ENCODE results near the gene SFI1. TPM values are rescaled to one million over a fixed set of nuclear protein-coding genes. Genes with fewer than 3 reads are reported as not detected.

Gene SFI1
- total and polyA plus RNA-seq, 10 donors, result 36.7 to 110 (median 85.2) TPM

GRCh38 chr22:31630331-31631329 is 134.3 kb downstream of the SFI1 start:
- H3K4me1 ChIP-seq, result peaks cover 42 to 100% (median 77%) of the 10 kb centered on the region in 6 donors
- no peaks in the 10 kb centered on the region for H3K27me3 ChIP-seq (replicated peaks in 1 of 7)
- intact Hi-C loops (cut with DNase I; ENCODE audit: low total_unique reads), result loop anchor here (10.0 kb wide), 2 partner anchors 136 to 286 kb away; partner anchors contain the start of genes PATZ1 and SFI1
- DNase-seq, result peak; percentile 98
- H3K9me3 ChIP-seq, result no peaks in the 10 kb centered on the region
- peak overlapping the region; percentile 86 to 97 (median 94) for H3K27ac ChIP-seq
- H3K36me3 ChIP-seq, result peaks cover 0 to 61% (median under 1%) of the 10 kb centered on the region in 6 donors
- 1 to 3% (median 3%) methylated on average over 22 to 65 of the region's 65 CpGs for WGBS, 5 donors
- TF ChIP-seq POLR2A (IDR thresholded peaks at IDR 0.05), result peak in 1 of 3 donors; percentile 40
- TF ChIP-seq POLR2AphosphoS5 (IDR thresholded peaks at IDR 0.05), result peak; percentile 93 to 96 (median 94)
- peak in 4 of 11 experiments; percentile 8 to 25 (median 19) for TF ChIP-seq CTCF (IDR thresholded peaks at IDR 0.05 in 8 of 11, conservative IDR thresholded peaks at IDR 0.05 in 3 of 11)
- peak overlapping the region; percentile 34 to 78 (median 67) for H3K4me3 ChIP-seq

- TF ChIP-seq POLR2AphosphoS5 (IDR thresholded peaks at IDR 0.05), result no peak
- no peak for TF ChIP-seq POLR2A (IDR thresholded peaks at IDR 0.05)
- TF ChIP-seq CTCF (IDR thresholded peaks at IDR 0.05 in 8 of 11, conservative IDR thresholded peaks at IDR 0.05 in 3 of 11), result no peak
- Histone ChIP-seq H3K9me3 (no peaks in the 10 kb centered on the region), H3K4me1 (peaks cover 42 to 100% (median 72%) of the 10 kb centered on the region in 6 donors), H3K36me3 (peaks cover 0 to 53% (median 0%) of the 10 kb centered on the region in 6 donors), H3K27ac (peak overlapping the region; percentile 86 to 97 (median 94)), H3K4me3 (peak overlapping the region in 4 of 8 donors; percentile 62 to 78 (median 72)), H3K27me3 (replicated peaks in 1 of 7) (no peaks in the 10 kb centered on the region)
- intact Hi-C loops (cut with DNase I; ENCODE audit: low total_unique reads), result loop anchor here (10.0 kb wide), 2 partner anchors 137 to 287 kb away; partner anchors contain the start of genes PATZ1 and SFI1
- 69 to 86% (median 84%) methylated on average over 8 to 9 of the region's 9 CpGs for WGBS, 5 donors
- peak; percentile 78 for DNase-seq
Measured at GRCh38 chr22:31631436-31631835, 135.1 kb downstream of the SFI1 start.

GRCh38 chr22:31635638-31636306 is 139.4 kb downstream of the SFI1 start:
- Histone ChIP-seq H3K4me1 (peaks cover 29 to 100% (median 66%) of the 10 kb centered on the region in 6 donors), H3K36me3 (peaks cover 0 to 19% (median 0%) of the 10 kb centered on the region in 6 donors), H3K4me3 (no peak overlapping the region), H3K27me3 (replicated peaks in 1 of 7) (no peaks in the 10 kb centered on the region), H3K27ac (peak overlapping the region in 4 of 8 donors; percentile 19 to 97 (median 62)), H3K9me3 (no peaks in the 10 kb centered on the region)
- DNase-seq, result no peak
- WGBS, 5 donors, result 91 to 98% (median 95%) methylated on average over 13 of the region's 13 CpGs
- intact Hi-C loops (cut with DNase I; ENCODE audit: low total_unique reads), result loop anchor here (10.0 kb wide), 2 partner anchors 141 to 291 kb away; partner anchors contain the start of genes PATZ1 and SFI1
- TF ChIP-seq CTCF (IDR thresholded peaks at IDR 0.05 in 8 of 11, conservative IDR thresholded peaks at IDR 0.05 in 3 of 11) (no peak), POLR2AphosphoS5 (IDR thresholded peaks at IDR 0.05) (no peak), POLR2A (IDR thresholded peaks at IDR 0.05) (no peak)
